Epithelial cell of prostate (primary cell): ENCODE measurements around the gene LYRM2.
"Not testable (repeated sequence)": the region's sequence is repeated elsewhere in the genome, so short reads cannot be mapped to it uniquely, and the experiment has no call there.

Experiments
- DNase-seq: peaks from one replicate; pipeline ENCODE4 v3.0.0-alpha.2; 2011; ENCODE audit warnings: low read depth, low spot score
- H3K27ac ChIP-seq: fragments of 450-650 bp; 2 replicates; pipeline ENCODE4 v1.5.1; 2017; ENCODE audit warnings: mild to moderate bottlenecking

Gene LYRM2

DNA sequence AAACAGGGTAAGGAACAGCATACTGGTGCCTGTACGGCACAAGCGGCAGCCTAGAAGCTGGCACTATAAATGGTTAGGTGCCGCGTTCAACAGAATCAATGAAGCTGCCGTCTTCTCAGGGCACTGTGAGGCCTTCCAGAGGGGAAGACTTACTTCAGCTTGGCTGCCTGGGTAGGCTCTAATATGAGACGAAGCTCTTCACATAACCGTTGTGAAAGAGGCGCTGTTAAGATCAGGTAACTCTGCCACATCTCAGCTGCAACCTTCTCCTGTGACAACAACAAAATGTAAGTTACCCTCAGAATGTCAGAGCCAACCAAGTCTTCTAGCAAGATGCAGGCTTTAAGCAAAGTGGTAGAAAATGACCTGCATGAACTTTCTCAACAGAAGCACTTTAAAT, 12.0 kb upstream of the LYRM2 start:
- H3K27ac ChIP-seq, result no peak overlapping the region
- DNase-seq, result no peak

DNA sequence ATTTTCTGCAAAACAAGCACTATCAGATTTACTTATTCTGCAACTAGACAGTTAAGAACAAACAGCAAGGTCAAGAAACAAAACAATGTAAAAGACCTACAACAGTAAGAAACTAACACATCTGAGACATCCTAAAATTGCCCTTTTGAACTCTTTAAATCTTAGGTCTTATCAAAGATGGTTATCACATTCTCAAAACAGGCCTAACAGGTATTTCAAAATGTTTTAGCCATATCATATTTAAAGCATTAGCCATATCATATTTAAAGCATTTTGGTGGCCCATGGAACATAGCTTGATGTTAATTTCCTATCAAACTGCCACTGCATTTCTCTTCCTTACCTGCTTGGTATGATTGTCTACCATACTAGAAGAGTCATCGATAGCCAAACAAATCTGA, 11.1 kb upstream of the LYRM2 start:
- DNase-seq, result no peak
- H3K27ac ChIP-seq, result no peak overlapping the region

DNA sequence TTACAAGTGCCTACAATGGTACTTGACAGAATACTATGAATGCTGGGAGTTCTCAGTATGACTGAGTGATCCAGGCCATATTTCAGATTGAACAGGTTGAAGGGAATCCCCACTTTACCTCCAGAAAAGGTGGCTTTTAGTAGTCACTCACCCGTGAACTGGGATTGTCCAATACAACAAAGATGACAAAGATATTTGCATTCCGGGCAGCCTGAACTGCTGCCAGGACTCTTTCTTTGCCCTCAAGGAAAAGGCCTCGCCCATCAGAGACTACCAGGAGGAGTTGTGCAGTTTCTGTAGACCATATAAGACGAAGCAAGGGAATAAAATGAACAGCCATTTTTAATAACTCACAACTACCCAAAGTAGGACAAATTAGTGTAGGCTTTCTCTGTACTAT, 6.3 kb upstream of the LYRM2 start:
- peak overlapping the region; percentile 36 for H3K27ac ChIP-seq
- no peak for DNase-seq

DNA sequence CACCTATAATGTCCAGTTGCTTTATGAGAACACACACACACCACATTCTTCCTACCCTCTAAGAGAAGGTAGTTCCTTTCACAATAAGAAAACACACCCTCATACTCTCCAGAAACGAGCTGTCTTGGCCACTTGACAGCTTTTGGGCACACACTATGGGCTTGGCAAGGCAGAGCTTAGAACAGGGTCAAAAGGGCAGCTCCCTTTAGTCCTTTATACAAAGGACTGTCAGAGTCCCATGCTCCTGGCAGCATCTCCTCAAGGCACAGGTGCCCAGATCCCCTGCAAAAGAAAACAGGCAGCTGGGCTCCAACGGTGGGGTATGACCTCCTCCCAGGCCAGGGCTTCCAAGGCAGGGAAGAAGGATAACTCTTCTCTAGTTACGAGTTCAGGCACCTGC, 4.9 kb upstream of the LYRM2 start:
- H3K27ac ChIP-seq, result no peak overlapping the region
- DNase-seq, result no peak

DNA sequence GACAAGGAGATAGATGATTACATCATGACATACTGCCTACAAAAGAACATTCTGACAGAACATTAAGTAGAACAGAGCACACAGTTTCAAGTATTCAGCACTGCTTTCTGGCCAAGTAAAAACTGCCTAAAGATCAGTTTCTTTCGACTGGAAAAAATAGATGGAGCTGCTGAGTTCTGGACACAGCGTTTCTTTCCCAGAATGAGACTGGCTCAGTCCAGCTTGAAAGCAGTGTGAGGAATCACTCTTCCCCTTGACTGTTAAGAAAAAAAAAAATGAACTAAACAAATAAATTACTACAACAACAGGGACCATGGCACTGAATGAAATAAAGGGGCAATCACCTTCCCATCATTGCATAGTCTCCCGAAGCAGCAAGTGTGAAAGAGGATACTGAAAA, 4.4 kb upstream of the LYRM2 start:
- DNase-seq, result no peak
- H3K27ac ChIP-seq, result no peak overlapping the region

DNA sequence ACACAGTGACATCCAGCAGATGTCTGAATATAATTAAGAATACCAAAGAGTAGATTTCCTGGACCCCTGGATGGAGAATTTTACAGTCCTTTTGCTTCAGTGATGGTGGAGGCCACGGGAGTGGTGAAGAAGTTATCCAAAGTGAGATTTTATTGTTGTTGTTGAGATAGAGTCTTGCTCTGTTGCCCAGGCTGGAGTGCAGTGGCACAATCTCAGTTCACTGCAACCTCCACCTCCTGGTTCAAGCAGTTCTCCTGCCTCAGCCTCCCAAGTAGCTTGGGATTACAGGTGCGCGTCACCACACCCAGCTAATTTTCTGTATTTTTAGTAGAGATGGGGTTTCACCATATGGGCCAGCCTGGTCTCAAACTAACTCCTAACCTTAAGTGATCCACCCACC, 3.0 kb upstream of the LYRM2 start:
- not testable (repeated sequence) for DNase-seq
- peak overlapping the region; percentile 26 for H3K27ac ChIP-seq

DNA sequence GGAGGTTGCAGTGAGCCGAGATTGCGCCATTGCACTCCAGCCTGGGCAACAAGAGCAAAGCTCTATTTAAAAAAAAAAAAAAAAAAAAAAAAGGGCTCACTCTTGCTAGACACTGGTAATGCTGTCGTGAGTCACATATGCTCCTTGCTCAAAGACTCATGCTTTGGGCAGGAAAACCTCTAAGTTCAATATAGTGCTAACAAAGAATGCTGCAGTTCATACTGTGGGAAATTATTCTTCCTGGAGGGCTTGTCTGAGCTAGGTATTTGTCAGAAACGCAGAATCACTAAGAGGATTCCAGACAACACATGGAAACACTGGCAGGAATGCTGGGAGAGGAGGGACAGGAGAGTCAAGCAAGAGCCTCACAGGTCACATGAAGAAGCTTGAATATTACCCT, 2.3 kb upstream of the LYRM2 start:
- no peak for DNase-seq
- H3K27ac ChIP-seq, result peak overlapping the region; percentile 26

DNA sequence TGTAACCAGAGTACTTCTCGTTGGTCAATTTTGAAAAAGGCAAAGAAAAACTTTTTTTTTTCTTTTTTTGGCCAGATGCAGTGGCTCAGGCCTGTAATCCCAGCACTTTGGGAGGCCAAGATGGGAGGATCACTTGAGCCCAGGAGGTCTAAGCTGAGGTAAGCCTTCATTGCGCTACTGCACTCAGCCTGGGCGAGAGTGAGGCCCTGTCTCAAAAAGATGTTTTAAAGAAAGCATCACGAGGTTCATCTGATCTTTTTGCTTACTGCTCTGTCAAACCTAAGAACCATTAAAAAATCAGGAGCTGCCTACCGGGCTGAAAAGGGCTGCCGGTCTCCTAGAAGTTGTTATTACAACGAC, 607 bp downstream of the LYRM2 start:
- DNase-seq, result no peak
- H3K27ac ChIP-seq, result peak overlapping the region; percentile 90

DNA sequence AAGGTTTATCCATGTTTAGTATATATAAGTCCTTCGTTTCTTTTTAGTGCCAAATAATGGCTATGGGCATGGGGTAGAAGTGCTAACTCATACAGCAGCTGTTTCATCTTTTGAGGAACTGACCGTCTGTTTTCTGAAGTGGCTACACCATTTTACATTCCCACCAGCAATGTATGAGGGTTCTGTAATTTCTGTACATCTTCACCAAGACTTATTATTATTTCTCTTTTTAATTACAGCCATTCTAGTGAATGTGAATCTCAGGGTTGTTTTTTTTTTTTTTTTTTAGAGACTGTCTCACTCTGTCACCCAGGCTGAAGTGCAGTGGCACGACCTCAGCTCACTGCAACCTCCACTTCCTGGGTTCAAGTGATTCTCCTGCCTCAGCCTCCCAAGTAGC, 2.1 kb downstream of the LYRM2 start:
- H3K27ac ChIP-seq, DNase-seq: not testable (repeated sequence)

DNA sequence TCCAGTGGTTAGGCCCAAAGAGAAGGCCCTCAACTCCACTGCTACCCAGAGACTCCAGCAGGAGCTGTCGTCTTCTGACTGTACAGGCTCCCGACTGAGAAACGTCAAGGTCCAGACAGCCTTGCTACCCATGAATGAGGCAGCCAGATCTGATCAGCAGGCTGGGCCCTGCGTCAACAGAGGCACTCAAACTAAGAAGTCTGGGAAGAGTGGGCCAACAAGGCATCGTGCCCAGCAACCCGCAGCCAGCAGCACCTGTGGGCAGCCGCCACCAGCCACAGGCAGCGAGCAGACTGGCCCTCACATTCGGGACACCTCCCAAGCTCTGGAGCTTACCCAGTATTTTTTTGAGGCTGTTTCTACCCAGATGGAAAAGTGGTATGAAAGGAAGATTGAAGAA, 8.1 kb downstream of the LYRM2 start:
- no peak overlapping the region for H3K27ac ChIP-seq
- no peak for DNase-seq

DNA sequence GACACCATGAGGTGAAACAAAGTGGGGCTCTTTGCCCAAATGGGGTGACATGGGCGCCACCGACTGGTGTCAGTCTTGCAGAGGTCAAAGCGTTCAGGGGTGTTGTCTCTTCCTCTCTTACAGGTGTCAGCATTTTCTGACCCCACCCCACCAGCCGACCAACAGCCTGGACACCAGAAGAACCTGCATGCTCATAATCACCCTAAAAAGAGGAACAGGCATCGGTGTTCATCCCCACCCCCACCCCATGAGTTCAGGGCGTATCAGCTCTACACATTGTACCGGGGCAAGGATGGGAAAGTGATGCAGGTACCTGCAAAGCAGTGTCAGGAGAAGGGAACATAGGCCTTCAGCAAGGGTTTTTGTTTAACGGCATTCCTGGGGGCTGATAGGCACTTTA, 14.8 kb downstream of the LYRM2 start:
- H3K27ac ChIP-seq, result no peak overlapping the region
- DNase-seq, result no peak

DNA sequence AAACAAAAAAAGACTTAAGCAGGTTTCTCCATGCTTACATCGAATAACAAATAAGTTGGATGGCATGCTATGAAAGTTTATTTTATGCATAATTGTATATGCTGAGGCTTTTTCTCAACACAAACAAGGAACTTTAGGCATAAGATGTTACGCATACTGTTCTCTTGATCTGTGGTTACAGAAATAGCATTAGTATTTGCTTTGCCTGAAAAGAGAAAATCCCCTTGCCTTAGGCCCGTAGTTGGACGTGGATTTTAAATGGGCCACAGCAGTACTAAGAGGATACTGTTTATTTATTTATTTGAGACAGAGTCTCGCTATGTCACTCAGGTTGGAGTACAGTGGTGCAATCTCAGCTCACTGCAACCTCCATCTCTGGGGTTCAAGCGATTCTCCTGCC, 19.0 kb downstream of the LYRM2 start:
- no peak overlapping the region for H3K27ac ChIP-seq
- no peak for DNase-seq

DNA sequence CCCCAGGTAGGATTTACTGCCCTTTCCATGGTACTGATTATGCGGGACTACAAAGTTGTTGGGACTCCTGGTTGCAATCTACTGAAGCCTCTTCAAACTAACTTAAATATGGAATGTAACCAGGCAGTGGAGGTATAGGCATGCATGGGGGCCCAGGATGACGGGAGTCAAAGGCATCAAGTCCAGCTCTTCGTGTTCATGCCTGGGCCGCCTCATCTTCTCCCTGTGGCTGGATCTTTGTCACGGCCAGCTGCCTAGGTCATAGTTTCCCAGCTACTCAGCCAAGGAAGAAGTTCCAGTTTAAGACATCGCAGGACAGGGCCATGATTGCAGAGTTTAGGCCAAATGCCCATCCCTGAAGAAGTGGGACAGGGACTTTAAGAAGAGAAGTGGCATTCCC, 20.5 kb downstream of the LYRM2 start:
- no peak overlapping the region for H3K27ac ChIP-seq
- DNase-seq, result no peak

DNA sequence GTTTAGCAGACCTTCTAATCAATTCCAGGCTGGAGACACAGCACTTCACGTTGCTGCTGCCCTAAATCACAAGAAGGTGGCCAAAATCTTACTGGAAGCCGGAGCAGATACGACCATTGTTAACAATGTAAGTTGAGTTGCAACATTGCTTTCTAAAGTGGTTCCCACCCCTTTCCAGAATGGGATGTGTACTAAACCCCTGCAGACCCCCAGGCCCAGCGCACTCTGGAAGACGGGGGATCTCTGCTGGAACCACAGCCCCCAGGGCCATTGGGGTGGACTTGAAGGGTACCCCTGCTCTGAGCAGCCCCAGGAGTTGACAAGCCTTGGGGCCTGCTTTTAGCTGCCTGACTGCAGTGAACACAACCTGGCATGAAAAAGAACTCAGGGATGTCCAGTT, 22.0 kb downstream of the LYRM2 start:
- no peak for DNase-seq
- no peak overlapping the region for H3K27ac ChIP-seq

DNA sequence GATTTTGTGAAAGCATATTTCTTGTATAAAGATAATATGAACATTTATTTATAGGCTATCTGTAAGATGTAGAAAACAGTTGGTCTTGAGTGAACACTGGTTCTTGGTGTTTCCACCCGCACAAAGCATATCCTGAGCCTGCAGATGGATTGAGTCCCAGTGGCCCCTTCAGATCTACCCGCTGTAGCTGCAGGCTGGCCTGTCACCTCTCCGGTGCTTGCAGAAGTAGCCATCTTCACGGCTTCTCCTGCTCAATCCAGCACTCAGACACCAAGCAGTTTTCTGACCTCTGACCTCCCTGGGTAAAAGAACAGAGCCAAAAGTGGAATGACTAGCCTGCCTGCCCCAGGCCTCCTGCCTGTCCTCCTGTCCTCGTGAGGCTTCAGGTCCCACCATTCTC, 22.7 kb downstream of the LYRM2 start:
- no peak overlapping the region for H3K27ac ChIP-seq
- no peak for DNase-seq

DNA sequence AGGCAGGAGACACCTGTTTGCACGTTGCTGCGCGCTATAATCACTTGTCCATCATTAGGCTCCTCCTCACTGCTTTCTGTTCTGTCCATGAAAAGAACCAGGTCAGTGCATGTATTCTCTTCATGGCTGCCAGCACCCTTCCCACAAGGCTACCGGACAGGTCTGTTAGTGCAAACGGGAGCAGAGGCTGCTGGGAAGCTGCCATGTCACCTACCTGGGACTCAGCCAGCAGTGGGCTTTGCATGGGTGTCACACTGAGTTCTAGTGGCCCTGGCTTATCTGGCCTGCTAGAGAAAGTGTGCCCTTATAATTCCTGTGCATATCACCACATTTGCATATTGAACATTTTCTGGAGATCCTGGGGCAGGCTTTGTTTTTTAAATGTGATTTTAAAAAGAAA, 24.8 kb downstream of the LYRM2 start:
- no peak overlapping the region for H3K27ac ChIP-seq
- no peak for DNase-seq

DNA sequence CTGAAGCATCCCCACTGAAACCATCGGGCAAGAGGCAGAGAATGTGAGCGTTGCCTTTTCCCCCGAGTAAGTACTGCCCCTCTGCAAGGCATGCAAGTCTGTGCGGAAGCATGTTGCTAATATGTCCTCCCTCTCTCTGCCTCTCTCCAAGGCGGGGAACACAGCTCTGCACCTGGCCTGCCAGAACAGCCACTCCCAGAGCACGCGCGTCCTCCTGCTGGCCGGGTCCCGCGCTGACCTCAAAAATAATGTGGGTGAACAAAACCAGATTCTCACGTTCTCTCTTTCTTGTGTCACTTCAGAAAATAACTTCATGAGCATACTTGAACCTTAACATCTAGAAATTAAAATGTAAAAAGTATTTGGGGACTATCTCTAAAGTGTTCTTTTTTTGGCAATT, 26.4 kb downstream of the LYRM2 start:
- no peak for DNase-seq
- no peak overlapping the region for H3K27ac ChIP-seq

DNA sequence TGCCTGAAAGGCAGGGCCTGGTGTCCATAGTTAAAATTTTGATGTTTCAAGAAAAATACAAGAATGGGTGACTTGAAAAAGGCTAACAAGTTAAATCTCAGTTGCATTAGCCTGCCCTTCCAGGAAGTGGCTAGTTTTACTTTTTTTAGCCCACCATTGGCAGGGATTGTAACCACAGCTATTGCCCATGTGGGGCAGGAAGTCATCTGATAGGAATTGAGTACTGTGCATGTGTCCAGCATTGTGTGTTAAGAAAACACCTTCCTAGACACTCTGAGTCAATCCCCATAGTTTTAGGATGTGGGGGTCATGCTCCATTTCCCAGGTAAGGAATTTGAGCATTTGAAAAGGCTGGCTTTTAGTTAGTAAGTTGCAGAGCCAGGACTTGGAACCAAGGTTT, 26.9 kb downstream of the LYRM2 start:
- DNase-seq, result no peak
- no peak overlapping the region for H3K27ac ChIP-seq

DNA sequence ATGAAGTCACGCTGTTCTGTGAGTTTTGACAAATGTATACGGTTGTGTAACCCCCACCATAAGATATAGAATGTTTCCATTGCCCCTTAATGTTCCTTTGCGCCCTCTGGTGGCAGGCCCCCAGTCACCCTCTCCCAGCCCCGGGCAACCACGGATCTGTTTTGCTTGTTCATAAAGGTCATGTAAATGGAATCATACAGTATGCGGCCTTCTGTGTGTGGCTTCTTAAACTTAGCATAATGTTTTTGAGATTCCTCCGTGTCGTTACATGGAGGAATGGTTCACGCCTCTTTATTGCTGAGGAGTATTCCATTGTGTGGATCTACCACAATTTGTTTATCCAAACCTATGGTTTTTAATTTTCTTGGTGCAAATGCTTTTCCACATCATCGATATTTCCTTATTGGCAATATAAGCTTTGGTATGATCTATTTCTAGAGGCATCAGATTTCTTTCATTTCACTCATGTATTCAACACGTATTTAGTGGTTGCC, 28.4 kb downstream of the LYRM2 start:
- no peak for DNase-seq
- H3K27ac ChIP-seq, result no peak overlapping the region

DNA sequence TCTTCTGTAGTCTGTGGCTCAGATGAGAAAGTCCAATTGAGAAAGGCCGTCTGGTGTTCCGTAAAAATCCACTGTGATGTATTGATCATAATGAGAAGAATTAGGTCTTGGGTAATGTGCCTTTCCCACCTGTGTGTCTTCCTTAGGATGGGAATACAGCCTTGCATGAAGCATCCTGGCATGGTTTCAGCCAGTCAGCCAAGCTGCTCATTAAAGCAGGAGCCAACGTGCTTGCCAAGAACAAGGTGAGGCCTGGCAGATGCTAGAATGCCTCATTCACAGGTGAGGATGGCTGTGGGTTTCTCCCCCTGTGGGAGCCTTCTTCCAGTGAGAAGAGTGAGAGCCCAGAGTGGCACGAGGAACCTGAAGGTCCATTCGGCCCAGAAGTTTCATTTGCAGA, 32.7 kb downstream of the LYRM2 start:
- no peak overlapping the region for H3K27ac ChIP-seq
- DNase-seq, result no peak

DNA sequence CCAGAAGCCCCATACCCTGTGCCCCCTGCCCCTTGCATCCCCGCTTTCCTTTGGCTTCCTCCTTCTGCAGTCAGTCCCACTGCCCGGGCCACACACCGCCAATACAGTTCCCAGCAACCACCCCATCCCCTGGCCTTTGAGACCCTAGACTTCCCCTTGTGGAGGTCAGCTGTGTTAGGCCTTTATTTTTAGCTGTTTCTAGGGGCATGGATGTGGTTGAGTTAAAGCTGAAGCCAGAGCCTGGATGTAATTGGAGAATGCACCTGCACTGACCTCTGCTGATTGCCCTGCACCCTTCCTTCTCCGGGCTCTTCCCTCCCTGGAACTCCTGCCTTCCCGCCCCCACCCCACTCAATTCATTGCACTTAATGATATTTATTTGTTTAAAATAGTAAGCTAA, 33.9 kb downstream of the LYRM2 start:
- no peak overlapping the region for H3K27ac ChIP-seq
- DNase-seq, result no peak

DNA sequence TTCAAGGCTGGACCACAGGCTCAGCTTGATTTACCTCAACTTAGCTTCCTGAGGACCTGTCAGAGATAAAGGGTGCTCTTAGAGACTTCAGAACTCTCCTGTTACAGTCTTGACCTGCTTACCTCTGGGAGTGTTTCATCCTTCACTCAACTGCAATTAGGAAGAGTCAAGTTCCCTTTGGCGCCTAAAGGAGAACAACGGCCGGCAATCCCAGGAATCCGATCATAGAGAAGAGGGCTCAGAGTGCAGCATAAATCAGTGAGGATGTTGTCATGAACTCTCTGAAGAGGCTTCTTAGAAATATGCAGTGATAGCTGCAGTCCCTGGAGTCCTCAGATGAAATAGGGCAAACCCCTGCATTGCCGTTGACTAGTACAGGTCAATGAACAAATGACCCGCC, 36.4 kb downstream of the LYRM2 start:
- DNase-seq, result no peak
- H3K27ac ChIP-seq, result no peak overlapping the region

DNA sequence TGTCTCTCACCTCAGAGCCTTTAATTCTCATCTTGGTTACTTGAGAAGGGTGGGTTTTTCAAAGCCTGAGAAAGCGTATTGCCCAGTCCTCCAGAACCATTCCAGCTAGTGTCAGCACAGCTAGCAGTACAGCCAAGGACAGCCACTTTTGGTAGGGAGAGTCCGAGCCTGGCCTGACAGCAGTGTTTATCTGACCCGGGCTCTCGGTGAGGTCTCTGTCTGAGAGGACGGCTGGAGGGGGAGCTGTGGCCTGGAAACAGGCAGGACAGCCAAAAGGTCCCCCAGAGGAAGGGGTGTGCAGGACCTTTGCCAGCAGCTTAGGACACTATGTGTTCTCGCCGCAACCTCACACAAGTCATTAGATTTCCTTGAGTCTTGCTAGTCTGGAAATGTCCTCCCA, 38.8 kb downstream of the LYRM2 start:
- no peak for DNase-seq

More for the DNA sequence above, 38.8 kb downstream of the LYRM2 start:
- no peak overlapping the region for H3K27ac ChIP-seq
